Esophagus squamous epithelium (tissue), 4 donors: ENCODE measurements around the gene GADD45A.

ENCODE experiments used
- POLR2A ChIP-seq, 4 donors: fragments of 450-650 bp; IDR thresholded peaks; one replicate each; pipeline ENCODE4 v1.6.1; 2017; ENCODE audit warnings: antibody characterized with exemption in 4 of 4, mild to moderate bottlenecking in 4 of 4, moderate library complexity in 3 of 4
- TF ChIP-seq, protein P1 (sequence below), 6 experiments: fragments of 450-650 bp in 4 of 6; fragments of 200-600 bp in 2 of 6; sonication (generic) in 2 of 6; IDR thresholded peaks; one replicate each; pipeline ENCODE4 v1.5.1; 2016 to 2019; ENCODE audit warnings: antibody characterized with exemption in 6 of 6, mild to moderate bottlenecking in 4 of 6, moderate library complexity in 4 of 6

DNA sequence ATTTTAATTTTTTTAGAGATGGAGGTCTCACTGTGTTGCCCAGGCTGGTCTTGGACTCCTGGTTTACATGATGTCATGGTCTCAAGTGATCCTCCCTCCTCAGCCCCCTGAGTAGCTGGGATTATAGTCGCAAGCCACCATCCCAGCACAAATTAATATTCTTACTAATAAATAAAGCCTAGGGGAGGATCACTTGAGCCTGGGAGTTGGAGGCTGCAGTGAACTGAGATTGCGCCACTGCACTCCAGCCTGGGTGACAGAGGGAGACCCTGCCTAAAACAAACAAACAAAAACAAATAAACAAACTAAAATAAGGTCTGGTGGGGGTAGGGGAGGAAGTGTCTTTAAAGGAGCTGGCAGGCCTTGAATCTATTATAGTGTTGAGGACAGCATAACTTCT, 8.7 kb upstream of the GADD45A start:
- TF ChIP-seq, protein P1, sequence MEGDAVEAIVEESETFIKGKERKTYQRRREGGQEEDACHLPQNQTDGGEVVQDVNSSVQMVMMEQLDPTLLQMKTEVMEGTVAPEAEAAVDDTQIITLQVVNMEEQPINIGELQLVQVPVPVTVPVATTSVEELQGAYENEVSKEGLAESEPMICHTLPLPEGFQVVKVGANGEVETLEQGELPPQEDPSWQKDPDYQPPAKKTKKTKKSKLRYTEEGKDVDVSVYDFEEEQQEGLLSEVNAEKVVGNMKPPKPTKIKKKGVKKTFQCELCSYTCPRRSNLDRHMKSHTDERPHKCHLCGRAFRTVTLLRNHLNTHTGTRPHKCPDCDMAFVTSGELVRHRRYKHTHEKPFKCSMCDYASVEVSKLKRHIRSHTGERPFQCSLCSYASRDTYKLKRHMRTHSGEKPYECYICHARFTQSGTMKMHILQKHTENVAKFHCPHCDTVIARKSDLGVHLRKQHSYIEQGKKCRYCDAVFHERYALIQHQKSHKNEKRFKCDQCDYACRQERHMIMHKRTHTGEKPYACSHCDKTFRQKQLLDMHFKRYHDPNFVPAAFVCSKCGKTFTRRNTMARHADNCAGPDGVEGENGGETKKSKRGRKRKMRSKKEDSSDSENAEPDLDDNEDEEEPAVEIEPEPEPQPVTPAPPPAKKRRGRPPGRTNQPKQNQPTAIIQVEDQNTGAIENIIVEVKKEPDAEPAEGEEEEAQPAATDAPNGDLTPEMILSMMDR (IDR thresholded peaks at IDR 0.05), result no peak
- TF ChIP-seq POLR2A (IDR thresholded peaks at IDR 0.05), result no peak
